GM21526 (cell line): ENCODE measurements around the gene KIAA1671.

Experiments
- ATAC-seq: cut with Tn5 transposase; IDR thresholded peaks from one replicate; pipeline ENCODE4 v1.9.1; 2021; ENCODE audit warnings: moderate library complexity; ENCODE audit not compliant: unreplicated experiment, low FRiP score

KIAA1671 gene

GRCh38 chr22:24950272-24950902, 2.1 kb upstream of the KIAA1671 start:
- no peak for ATAC-seq

GRCh38 chr22:24952837-24953383, 394 bp downstream of the KIAA1671 start:
- no peak for ATAC-seq

GRCh38 chr22:24953384-24954113, 1.0 kb downstream of the KIAA1671 start:
- ATAC-seq: no peak

- ATAC-seq: no peak
Observed at GRCh38 chr22:24954114-24954463, 1.6 kb downstream of the KIAA1671 start.

- ATAC-seq: no peak
Observed at GRCh38 chr22:24954856-24955255, 2.3 kb downstream of the KIAA1671 start.

GRCh38 chr22:24957043-24957442, 4.5 kb downstream of the KIAA1671 start:
- ATAC-seq: no peak

- ATAC-seq: no peak
Observed at GRCh38 chr22:24961217-24961844, 8.8 kb downstream of the KIAA1671 start.

- ATAC-seq: no peak
Observed at GRCh38 chr22:24962094-24962493, 9.6 kb downstream of the KIAA1671 start.

- no peak for ATAC-seq
Observed at GRCh38 chr22:24962835-24963234, 10.3 kb downstream of the KIAA1671 start.

- no peak for ATAC-seq
Observed at GRCh38 chr22:24964441-24964840, 11.9 kb downstream of the KIAA1671 start.

GRCh38 chr22:24965822-24966626, 13.5 kb downstream of the KIAA1671 start:
- ATAC-seq: no peak

- ATAC-seq: no peak
Observed at GRCh38 chr22:24968066-24968561, 15.6 kb downstream of the KIAA1671 start.

- ATAC-seq: no peak
Observed at GRCh38 chr22:24969560-24970301, 17.2 kb downstream of the KIAA1671 start.

GRCh38 chr22:24972369-24972768, 19.9 kb downstream of the KIAA1671 start:
- no peak for ATAC-seq

GRCh38 chr22:24973872-24974271, 21.4 kb downstream of the KIAA1671 start:
- ATAC-seq: no peak

GRCh38 chr22:24975125-24975640, 22.7 kb downstream of the KIAA1671 start:
- no peak for ATAC-seq

- no peak for ATAC-seq
Observed at GRCh38 chr22:24975813-24976341, 23.4 kb downstream of the KIAA1671 start.

GRCh38 chr22:24976442-24977218, 24.1 kb downstream of the KIAA1671 start:
- ATAC-seq: no peak
